ENCODE data around the gene SWSAP1. TPM values are rescaled to one million over a fixed set of nuclear protein-coding genes. Genes with fewer than 3 reads are reported as not detected.

The SWSAP1 gene
- total and polyA plus RNA-seq, 2 experiments from 2014 or later: 2.1 to 6.1 TPM

DNA sequence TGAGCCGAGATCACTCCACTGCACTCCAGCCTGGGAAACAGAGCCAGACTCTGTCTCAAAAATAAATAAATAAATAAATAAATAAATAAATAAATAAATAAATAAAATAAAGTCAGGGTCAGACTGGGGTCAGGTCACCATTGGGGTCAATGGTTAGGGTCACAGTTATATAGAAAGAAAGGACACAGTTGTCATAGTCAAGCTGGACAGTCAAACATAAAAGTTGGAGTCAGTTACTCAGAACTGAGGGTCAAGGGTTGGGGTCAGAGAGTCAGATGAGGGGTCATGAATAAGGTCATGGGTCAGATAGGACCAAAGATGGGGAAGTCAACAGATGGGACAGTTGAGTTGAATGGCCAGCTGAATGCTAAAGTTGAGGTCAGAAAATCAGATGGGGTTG lies 26.3 kb downstream of the SWSAP1 start (continued):
- TF ChIP-seq, protein P1, sequence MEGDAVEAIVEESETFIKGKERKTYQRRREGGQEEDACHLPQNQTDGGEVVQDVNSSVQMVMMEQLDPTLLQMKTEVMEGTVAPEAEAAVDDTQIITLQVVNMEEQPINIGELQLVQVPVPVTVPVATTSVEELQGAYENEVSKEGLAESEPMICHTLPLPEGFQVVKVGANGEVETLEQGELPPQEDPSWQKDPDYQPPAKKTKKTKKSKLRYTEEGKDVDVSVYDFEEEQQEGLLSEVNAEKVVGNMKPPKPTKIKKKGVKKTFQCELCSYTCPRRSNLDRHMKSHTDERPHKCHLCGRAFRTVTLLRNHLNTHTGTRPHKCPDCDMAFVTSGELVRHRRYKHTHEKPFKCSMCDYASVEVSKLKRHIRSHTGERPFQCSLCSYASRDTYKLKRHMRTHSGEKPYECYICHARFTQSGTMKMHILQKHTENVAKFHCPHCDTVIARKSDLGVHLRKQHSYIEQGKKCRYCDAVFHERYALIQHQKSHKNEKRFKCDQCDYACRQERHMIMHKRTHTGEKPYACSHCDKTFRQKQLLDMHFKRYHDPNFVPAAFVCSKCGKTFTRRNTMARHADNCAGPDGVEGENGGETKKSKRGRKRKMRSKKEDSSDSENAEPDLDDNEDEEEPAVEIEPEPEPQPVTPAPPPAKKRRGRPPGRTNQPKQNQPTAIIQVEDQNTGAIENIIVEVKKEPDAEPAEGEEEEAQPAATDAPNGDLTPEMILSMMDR (conservative IDR thresholded peaks at IDR 0.05; ENCODE audit: low read depth in 2 of 2): no peak

DNA sequence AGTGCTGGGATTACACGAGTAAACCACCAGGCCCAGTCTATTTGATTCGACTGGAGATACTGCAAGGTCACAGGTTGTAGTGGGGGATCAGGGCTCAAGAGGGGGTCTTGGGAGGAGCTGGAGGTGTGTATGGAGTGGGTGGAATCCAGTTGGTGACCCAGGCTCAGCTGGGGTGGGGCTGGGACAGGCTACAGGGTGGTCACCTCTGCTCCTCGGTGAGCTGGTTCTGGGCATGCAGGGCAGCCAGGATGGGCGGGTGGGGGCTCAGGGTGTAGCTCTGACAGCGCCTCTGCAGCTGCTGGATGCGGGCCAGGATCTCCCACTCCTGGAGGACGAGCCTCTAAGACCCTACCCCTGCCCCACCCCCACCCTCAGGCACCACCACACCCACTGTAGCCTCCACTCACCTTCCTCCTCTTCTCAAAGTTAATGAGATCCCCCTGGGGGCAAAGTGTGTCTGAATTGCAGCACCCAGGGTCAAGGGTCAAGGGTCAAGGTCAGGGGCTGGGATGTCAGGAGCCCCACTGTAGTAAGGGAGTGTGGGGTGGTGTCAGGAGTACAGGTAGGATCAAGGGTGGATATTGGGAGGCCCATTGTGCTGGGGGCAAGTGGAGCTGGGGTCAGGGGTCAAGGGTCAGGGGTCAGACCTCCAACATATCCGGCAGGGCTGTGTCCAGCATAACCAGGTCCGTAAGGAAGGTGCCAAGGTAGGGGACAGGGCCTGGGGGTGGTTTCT lies 27.5 kb downstream of the SWSAP1 start:
- Histone ChIP-seq H3K9me2 (ENCODE audit: insufficient read depth) (no peaks in the 10 kb centered on the region), H3K4me2 (no peak overlapping the region), H3K79me2 (replicated peaks; ENCODE audit: insufficient read depth) (no peaks in the 10 kb centered on the region), H3K4me3 (no peak overlapping the region), H3K27me3 (ENCODE audit: insufficient read depth) (no peaks in the 10 kb centered on the region), H3K4me1 (ENCODE audit: insufficient read depth) (peaks cover 2% of the 10 kb centered on the region; the same call in 1 of the 2 replicates), H3K36me3 (ENCODE audit: insufficient read depth) (no peaks in the 10 kb centered on the region; the same call in 1 of the 2 replicates), H3K27ac (ENCODE audit: low read depth) (no peak overlapping the region), H2AFZ (no peak overlapping the region), H3F3A (replicated peaks; ENCODE audit: low read depth) (peaks cover 6% of the 10 kb centered on the region; the same call in 1 of the 2 replicates), H4K20me1 (replicated peaks; ENCODE audit: insufficient read depth) (0 out of 2 replicates have a peak, but pooled peaks cover 2% of the 10 kb centered on the region)
- H3K27ac Mint-ChIP-seq: no peak overlapping the region
- TF ChIP-seq STAT1 (IDR thresholded peaks at IDR 0.05; ENCODE audit: unreplicated experiment) (no peak), EZH2phosphoT487 (IDR thresholded peaks at IDR 0.05; ENCODE audit: unreplicated experiment) (no peak)
- TF ChIP-seq, protein P2, sequence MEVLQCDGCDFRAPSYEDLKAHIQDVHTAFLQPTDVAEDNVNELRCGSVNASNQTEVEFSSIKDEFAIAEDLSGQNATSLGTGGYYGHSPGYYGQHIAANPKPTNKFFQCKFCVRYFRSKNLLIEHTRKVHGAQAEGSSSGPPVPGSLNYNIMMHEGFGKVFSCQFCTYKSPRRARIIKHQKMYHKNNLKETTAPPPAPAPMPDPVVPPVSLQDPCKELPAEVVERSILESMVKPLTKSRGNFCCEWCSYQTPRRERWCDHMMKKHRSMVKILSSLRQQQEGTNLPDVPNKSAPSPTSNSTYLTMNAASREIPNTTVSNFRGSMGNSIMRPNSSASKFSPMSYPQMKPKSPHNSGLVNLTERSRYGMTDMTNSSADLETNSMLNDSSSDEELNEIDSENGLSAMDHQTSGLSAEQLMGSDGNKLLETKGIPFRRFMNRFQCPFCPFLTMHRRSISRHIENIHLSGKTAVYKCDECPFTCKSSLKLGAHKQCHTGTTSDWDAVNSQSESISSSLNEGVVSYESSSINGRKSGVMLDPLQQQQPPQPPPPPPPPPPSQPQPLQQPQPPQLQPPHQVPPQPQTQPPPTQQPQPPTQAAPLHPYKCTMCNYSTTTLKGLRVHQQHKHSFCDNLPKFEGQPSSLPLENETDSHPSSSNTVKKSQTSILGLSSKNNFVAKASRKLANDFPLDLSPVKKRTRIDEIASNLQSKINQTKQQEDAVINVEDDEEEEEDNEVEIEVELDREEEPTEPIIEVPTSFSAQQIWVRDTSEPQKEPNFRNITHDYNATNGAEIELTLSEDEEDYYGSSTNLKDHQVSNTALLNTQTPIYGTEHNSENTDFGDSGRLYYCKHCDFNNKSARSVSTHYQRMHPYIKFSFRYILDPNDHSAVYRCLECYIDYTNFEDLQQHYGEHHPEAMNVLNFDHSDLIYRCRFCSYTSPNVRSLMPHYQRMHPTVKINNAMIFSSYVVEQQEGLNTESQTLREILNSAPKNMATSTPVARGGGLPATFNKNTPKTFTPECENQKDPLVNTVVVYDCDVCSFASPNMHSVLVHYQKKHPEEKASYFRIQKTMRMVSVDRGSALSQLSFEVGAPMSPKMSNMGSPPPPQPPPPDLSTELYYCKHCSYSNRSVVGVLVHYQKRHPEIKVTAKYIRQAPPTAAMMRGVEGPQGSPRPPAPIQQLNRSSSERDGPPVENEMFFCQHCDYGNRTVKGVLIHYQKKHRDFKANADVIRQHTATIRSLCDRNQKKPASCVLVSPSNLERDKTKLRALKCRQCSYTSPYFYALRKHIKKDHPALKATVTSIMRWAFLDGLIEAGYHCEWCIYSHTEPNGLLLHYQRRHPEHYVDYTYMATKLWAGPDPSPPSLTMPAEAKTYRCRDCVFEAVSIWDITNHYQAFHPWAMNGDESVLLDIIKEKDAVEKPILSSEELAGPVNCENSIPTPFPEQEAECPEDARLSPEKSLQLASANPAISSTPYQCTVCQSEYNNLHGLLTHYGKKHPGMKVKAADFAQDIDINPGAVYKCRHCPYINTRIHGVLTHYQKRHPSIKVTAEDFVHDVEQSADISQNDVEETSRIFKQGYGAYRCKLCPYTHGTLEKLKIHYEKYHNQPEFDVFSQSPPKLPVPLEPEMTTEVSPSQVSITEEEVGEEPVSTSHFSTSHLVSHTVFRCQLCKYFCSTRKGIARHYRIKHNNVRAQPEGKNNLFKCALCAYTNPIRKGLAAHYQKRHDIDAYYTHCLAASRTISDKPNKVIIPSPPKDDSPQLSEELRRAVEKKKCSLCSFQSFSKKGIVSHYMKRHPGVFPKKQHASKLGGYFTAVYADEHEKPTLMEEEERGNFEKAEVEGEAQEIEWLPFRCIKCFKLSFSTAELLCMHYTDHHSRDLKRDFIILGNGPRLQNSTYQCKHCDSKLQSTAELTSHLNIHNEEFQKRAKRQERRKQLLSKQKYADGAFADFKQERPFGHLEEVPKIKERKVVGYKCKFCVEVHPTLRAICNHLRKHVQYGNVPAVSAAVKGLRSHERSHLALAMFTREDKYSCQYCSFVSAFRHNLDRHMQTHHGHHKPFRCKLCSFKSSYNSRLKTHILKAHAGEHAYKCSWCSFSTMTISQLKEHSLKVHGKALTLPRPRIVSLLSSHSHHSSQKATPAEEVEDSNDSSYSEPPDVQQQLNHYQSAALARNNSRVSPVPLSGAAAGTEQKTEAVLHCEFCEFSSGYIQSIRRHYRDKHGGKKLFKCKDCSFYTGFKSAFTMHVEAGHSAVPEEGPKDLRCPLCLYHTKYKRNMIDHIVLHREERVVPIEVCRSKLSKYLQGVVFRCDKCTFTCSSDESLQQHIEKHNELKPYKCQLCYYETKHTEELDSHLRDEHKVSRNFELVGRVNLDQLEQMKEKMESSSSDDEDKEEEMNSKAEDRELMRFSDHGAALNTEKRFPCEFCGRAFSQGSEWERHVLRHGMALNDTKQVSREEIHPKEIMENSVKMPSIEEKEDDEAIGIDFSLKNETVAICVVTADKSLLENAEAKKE (CRISPR knock-in tag; IDR thresholded peaks at IDR 0.05): no peak
- ATAC-seq: no peak
- peaks cover 9% of the 10 kb centered on the region for H3K27me3 Mint-ChIP-seq (ENCODE audit: insufficient read depth, low read depth, poor library complexity)
- no peak overlapping the region for H3K4me3 Mint-ChIP-seq
- peaks cover 43% of the 10 kb centered on the region for H3K36me3 Mint-ChIP-seq (ENCODE audit: low read depth)
- DNase-seq (ENCODE audit: low spot score): no peak
- H3K4me1 Mint-ChIP-seq: no peaks in the 10 kb centered on the region; the same call in 2 of the 3 replicates
- H3K9me3 Mint-ChIP-seq: no peaks in the 10 kb centered on the region

Data from GM23338 (cell line).